Endothelial cell of umbilical vein (primary cell): Measurements from ENCODE around the gene FRMD4A. TPM values are rescaled to one million over a fixed set of nuclear protein-coding genes. Genes with fewer than 3 reads are reported as not detected.

Experiments used
- BruUV-seq: library from RNA; stranded (reverse); fragments of 400-500 nt; replicated peaks from 2 replicates; lab custom pipeline; 2021; lab: Mats Ljungman, UMichigan
- CTCF ChIA-PET: fragments of 300-600, 350-600 bp; sonication (Branson Sonifier 250); formaldehyde crosslinking; loops from one replicate; lab custom pipeline; 2021; ENCODE audit warnings: antibody characterized with exemption, inconsistent platforms; lab: Charles Lee
- POLR2A ChIA-PET: fragments of 300-600, 350-600 bp; sonication (Branson Sonifier 250); formaldehyde crosslinking; loops from one replicate; lab custom pipeline; 2021; ENCODE audit warnings: antibody characterized with exemption, inconsistent platforms; lab: Charles Lee
- DNase-seq: peaks from one replicate; pipeline ENCODE4 v3.0.0-alpha.2; 2011; ENCODE audit warnings: low read depth, low spot score
- FAIRE-seq: peaks from 2 replicates; lab custom pipeline; 2011; peaks lifted over from hg19 to GRCh38; lab: Jason Lieb, UNC
- H2AFZ ChIP-seq: 2 replicates; pipeline ENCODE4 v1.6.0; 2012; ENCODE audit warnings: low read depth, low read length, control low read depth, inconsistent platforms
- H3K27ac ChIP-seq: 2 replicates; pipeline ENCODE4 v1.5.1; 2011; ENCODE audit warnings: low read depth, mild to moderate bottlenecking, control low read depth, low read length, moderate library complexity; ENCODE audit not compliant: insufficient read depth
- H3K27me3 ChIP-seq, 2 experiments: 2 replicates each; pipeline versions ENCODE4 v1.6.0 to v1.6.1; 2011; ENCODE audit warnings: low read length in 2 of 2, mixed read lengths in 1 of 2; ENCODE audit not compliant: control insufficient read depth in 2 of 2, insufficient read depth in 2 of 2
- H3K36me3 ChIP-seq, 2 experiments: 2 replicates in 1 of 2; 3 replicates in 1 of 2; pipeline ENCODE4 v1.5.1; 2011; ENCODE audit warnings: low read length in 2 of 2, mild to moderate bottlenecking in 1 of 2, moderate library complexity in 1 of 2; ENCODE audit not compliant: control insufficient read depth in 2 of 2, insufficient read depth in 2 of 2; ENCODE audit errors: extremely low read depth in 1 of 2
- H3K4me1 ChIP-seq: 3 replicates; pipeline ENCODE4 v1.5.1; 2011; ENCODE audit warnings: mild to moderate bottlenecking, low read length; ENCODE audit not compliant: control insufficient read depth, insufficient read depth; ENCODE audit errors: extremely low read depth
- H3K4me2 ChIP-seq: 2 replicates; pipeline ENCODE4 v1.6.1; 2011; ENCODE audit warnings: low read length, control low read depth, mixed read lengths; ENCODE audit not compliant: insufficient read depth
- H3K4me3 ChIP-seq, 3 experiments: fragments of 200-600 bp in 1 of 3; sonication (generic), shearing (Covaris generic) in 1 of 3; replicated peaks in 1 of 3; 2 replicates each; pipeline ENCODE4 v1.5.1; 2011 to 2016; ENCODE audit warnings: control low read depth in 3 of 3, low read length in 3 of 3, mild to moderate bottlenecking in 2 of 3, inconsistent platforms in 1 of 3, low read depth in 1 of 3, moderate library complexity in 1 of 3; ENCODE audit not compliant: insufficient read depth in 1 of 3
- H3K79me2 ChIP-seq: 2 replicates; pipeline ENCODE4 v1.6.0; 2012; ENCODE audit warnings: low read length, inconsistent platforms; ENCODE audit not compliant: control insufficient read depth, insufficient read depth
- H3K9ac ChIP-seq: replicated peaks from 2 replicates; pipeline ENCODE3; 2011; ENCODE audit warnings: low read length, control low read depth; ENCODE audit not compliant: insufficient read depth; ENCODE audit errors: extremely low read depth
- H3K9me1 ChIP-seq: replicated peaks from 3 replicates; pipeline ENCODE4 v1.6.0; 2011; ENCODE audit warnings: mild to moderate bottlenecking, low read length; ENCODE audit not compliant: control insufficient read depth, insufficient read depth; ENCODE audit errors: extremely low read depth
- H3K9me3 ChIP-seq: replicated peaks from 2 replicates; pipeline ENCODE4 v1.5.1; 2012; ENCODE audit warnings: low read length, inconsistent platforms; ENCODE audit not compliant: control insufficient read depth, insufficient read depth
- H4K20me1 ChIP-seq: replicated peaks from 2 replicates; pipeline ENCODE3; 2011; ENCODE audit warnings: mild to moderate bottlenecking, low read length; ENCODE audit not compliant: control insufficient read depth, insufficient read depth; ENCODE audit errors: extremely low read depth
- FOS ChIP-seq: IDR thresholded peaks from 2 replicates; pipeline ENCODE4 v1.6.1; 2011; ENCODE audit warnings: mild to moderate bottlenecking, low read length, moderate library complexity, borderline replicate concordance; ENCODE audit not compliant: insufficient read depth
- POLR2A ChIP-seq: IDR thresholded peaks from 2 replicates; pipeline ENCODE4 v1.6.1; 2012; ENCODE audit warnings: low read depth, mild to moderate bottlenecking, control low read depth, low read length
- POLR2AphosphoS5 ChIP-seq: IDR thresholded peaks from 2 replicates; pipeline ENCODE4 v1.6.1; 2012; ENCODE audit warnings: low read depth, mild to moderate bottlenecking, control low read depth, low read length, moderate library complexity; ENCODE audit not compliant: insufficient read depth
- dilution Hi-C: fragments of 300-500 bp; cut with MboI; formaldehyde crosslinking; loops from one replicate; pipeline ENCODE4 v1.15.0; 2019; ENCODE audit warnings: low sequenced_read_pairs; ENCODE audit not compliant: extremely low pct_ligation_motif_present
- intact Hi-C: fragments of 100-400 bp; cut with micrococcal nuclease; formaldehyde crosslinking; loops from one replicate; pipeline ENCODE4 v1.10.0; 2022
- polyA plus RNA-seq, 4 experiments: library from polyadenylated mRNA; depleted of rRNA in 3 of 4; stranded (reverse) in 3 of 4; unstranded in 1 of 4; fragments of >200 nt; gene quantifications; 2 replicates each; pipeline versions ENCODE4 v1.2.1 to v1.2.3, GENCODE V29; 2011 to 2012; ENCODE audit warnings: missing spikeins in 1 of 4
- total RNA-seq: library from RNA; stranded (reverse); gene quantifications from 2 replicates; pipeline ENCODE4 v1.2.3, GENCODE V29; 2021

FRMD4A gene
- total and polyA plus RNA-seq, 2 donors (not counting 3 experiments of a cell fraction or from before 2014, with no cell fraction given), result 123 to 148 TPM

- peak overlapping the region; percentile 1 to 79 (median 26) for H3K4me3 ChIP-seq
- H3K9ac ChIP-seq, result peak overlapping the region; percentile 93
- BruUV-seq, result TSS peak; percentile 65
- H3K9me3 ChIP-seq, result no peaks in the 10 kb centered on the region
- ChIA-PET POLR2A (no interaction called here), CTCF (interaction anchor here (1.3 kb wide), 1 partner anchor 84 kb away, joined by 6 read pairs; no protein-coding TSS in a partner anchor)
- peaks cover 39% of the 10 kb centered on the region for H3K4me1 ChIP-seq
- peak overlapping the region; percentile 26 for H2AFZ ChIP-seq
- H3K9me1 ChIP-seq, result no peaks in the 10 kb centered on the region
- peak overlapping the region; percentile 71 for H3K4me2 ChIP-seq
- DNase-seq (peak; percentile 47), FAIRE-seq (no peak)
- no peaks in the 10 kb centered on the region for H3K36me3 ChIP-seq
- peak overlapping the region; percentile 93 for H3K27ac ChIP-seq
- H3K79me2 ChIP-seq, result peaks cover 14% of the 10 kb centered on the region
- peak; percentile 23 for TF ChIP-seq POLR2AphosphoS5
- no peak for TF ChIP-seq POLR2A
- peak; percentile 22 for TF ChIP-seq FOS
- dilution Hi-C loops, result no loop called here
- no peaks in the 10 kb centered on the region for H3K27me3 ChIP-seq
- intact Hi-C loops, result loop anchor here (1.0 to 2.0 kb wide), 4 partner anchors 48 to 222 kb away; no protein-coding TSS in a partner anchor
- no peaks in the 10 kb centered on the region for H4K20me1 ChIP-seq
Observed at GRCh38 chr10:14009371-14010100, 321.2 kb downstream of the FRMD4A start.

GRCh38 chr10:14008740-14009080, 322.0 kb downstream of the FRMD4A start:
- no TSS peak for BruUV-seq
- Histone ChIP-seq H2AFZ (peak overlapping the region; percentile 12), H4K20me1 (no peaks in the 10 kb centered on the region), H3K4me1 (peaks cover 39% of the 10 kb centered on the region), H3K27me3 (no peaks in the 10 kb centered on the region), H3K9me1 (no peaks in the 10 kb centered on the region), H3K4me2 (peak overlapping the region; percentile 71), H3K4me3 (peak overlapping the region in 1 of 3 experiments; percentile 79), H3K27ac (peak overlapping the region; percentile 93), H3K9ac (peak overlapping the region; percentile 93), H3K36me3 (no peaks in the 10 kb centered on the region), H3K9me3 (no peaks in the 10 kb centered on the region), H3K79me2 (peaks cover 14% of the 10 kb centered on the region)
- dilution Hi-C loops (no loop called here), intact Hi-C loops (loop anchor here (1.0 to 2.0 kb wide), 4 partner anchors 17 to 221 kb away; no protein-coding TSS in a partner anchor)
- no peak for FAIRE-seq
- no peak for TF ChIP-seq FOS
- TF ChIP-seq POLR2A, result peak; percentile 6
- peak; percentile 7 for TF ChIP-seq POLR2AphosphoS5
- ChIA-PET POLR2A (interaction anchor here (0.7 kb wide), 2 partner anchors 18 to 61 kb away, joined by 3 to 8 read pairs; no protein-coding TSS in a partner anchor), CTCF (interaction anchor here (1.8 kb wide), 1 partner anchor 85 kb away, joined by 9 read pairs; no protein-coding TSS in a partner anchor)
- DNase-seq, result no peak
